Panc1 (cell line): ENCODE measurements around the gene MICAL2. TPM values are rescaled to one million over a fixed set of nuclear protein-coding genes. Genes with fewer than 3 reads are reported as not detected.

Experiments used
- ATAC-seq: fragments of 200-7000 bp; cut with Tn5 transposase; 2 replicates; pipeline ENCODE4 v1.9.1; 2020; ENCODE audit warnings: mild to moderate bottlenecking, moderate library complexity
- BruUV-seq: library from RNA; stranded (reverse); fragments of 400-500 nt; replicated peaks from 2 replicates; lab custom pipeline; 2021; lab: Mats Ljungman, UMichigan
- CTCF ChIA-PET: fragments of 300-600 bp; sonication (Branson Sonifier 250); formaldehyde crosslinking; loops from one replicate; lab custom pipeline; 2022; ENCODE audit warnings: antibody characterized with exemption; lab: Charles Lee
- POLR2A ChIA-PET: fragments of 300-600 bp; sonication (Branson Sonifier 250); formaldehyde crosslinking; loops from one replicate; lab custom pipeline; 2022; ENCODE audit warnings: antibody characterized with exemption; lab: Charles Lee
- DNase-seq: peaks from one replicate; pipeline ENCODE4 v3.0.0-alpha.2; 2010; ENCODE audit warnings: low read depth, low spot score
- H3K27ac ChIP-seq: 2 replicates; pipeline ENCODE4 v1.5.1; 2011; ENCODE audit warnings: mild to moderate bottlenecking, low read length, inconsistent platforms
- H3K27me3 ChIP-seq: fragments of 200-500 bp; sonication (Bioruptor generic); 2 replicates; pipeline ENCODE4 v1.6.0; 2014; ENCODE audit warnings: low read length, inconsistent platforms; ENCODE audit not compliant: control insufficient read depth, insufficient read depth
- H3K36me3 ChIP-seq: fragments of 200-500 bp; sonication (Bioruptor generic); 2 replicates; pipeline ENCODE4 v1.5.1; 2014; ENCODE audit warnings: inconsistent platforms, mild to moderate bottlenecking, low read length, moderate library complexity; ENCODE audit not compliant: control insufficient read depth, insufficient read depth
- H3K4me1 ChIP-seq: 2 replicates; pipeline ENCODE4 v1.5.1; 2011; ENCODE audit warnings: inconsistent platforms, mild to moderate bottlenecking, low read length, moderate library complexity; ENCODE audit not compliant: control insufficient read depth, insufficient read depth
- H3K4me3 ChIP-seq, 2 experiments: 2 replicates each; pipeline ENCODE4 v1.5.1; 2011 to 2012; ENCODE audit warnings: low read depth in 2 of 2, low read length in 2 of 2, mild to moderate bottlenecking in 2 of 2, inconsistent platforms in 1 of 2, moderate library complexity in 1 of 2
- H3K9me3 ChIP-seq: fragments of 200-500 bp; sonication (Bioruptor generic); 2 replicates; pipeline ENCODE4 v1.5.1; 2014; ENCODE audit warnings: low read depth, mild to moderate bottlenecking, inconsistent platforms, low read length, moderate library complexity; ENCODE audit not compliant: control insufficient read depth, insufficient read depth
- CTCF ChIP-seq: fragments of 450-650 bp; IDR thresholded peaks from 2 replicates; pipeline ENCODE4 v1.5.1; 2017; ENCODE audit warnings: mild to moderate bottlenecking
- POLR2AphosphoS5 ChIP-seq: IDR thresholded peaks from 2 replicates; pipeline ENCODE4 v1.6.1; 2012; ENCODE audit warnings: mild to moderate bottlenecking, low read depth, low read length, moderate library complexity
- REST ChIP-seq, 2 experiments: IDR thresholded peaks; 2 replicates each; pipeline ENCODE4 v1.6.1; 2011 to 2012; ENCODE audit warnings: low read depth in 2 of 2, control low read depth in 1 of 2, low read length in 1 of 2, mild to moderate bottlenecking in 1 of 2, moderate library complexity in 1 of 2; ENCODE audit not compliant: insufficient read depth in 1 of 2
- SIN3A ChIP-seq: IDR thresholded peaks from 2 replicates; pipeline ENCODE4 v1.6.1; 2012; ENCODE audit warnings: low read depth, mild to moderate bottlenecking, low read length, moderate library complexity, borderline replicate concordance; ENCODE audit not compliant: insufficient read depth
- TCF7L2 ChIP-seq: IDR thresholded peaks from 2 replicates; pipeline ENCODE4 v1.6.1; 2011; ENCODE audit warnings: mild to moderate bottlenecking, low read depth, low read length, inconsistent platforms
- in situ Hi-C: cut with HindIII; loops from 2 replicates; pipeline ENCODE4 v1.10.0; 2016; ENCODE audit warnings: low sequenced_read_pairs, low pct_unique_long_range_greater_than_20kb
- intact Hi-C: fragments of 100-400 bp; cut with micrococcal nuclease; formaldehyde crosslinking; loops from one replicate; pipeline ENCODE4 v1.10.0; 2022; ENCODE audit not compliant: unreplicated experiment
- total RNA-seq: library from RNA; stranded (reverse); gene quantifications from one replicate; pipeline ENCODE4 v1.2.1, GENCODE V29; 2021; ENCODE audit not compliant: unreplicated experiment

Gene MICAL2
- total RNA-seq, 1 experiment from 2014 or later = 199 TPM

- peaks cover 32% of the 10 kb centered on the region for H3K4me1 ChIP-seq
- ChIA-PET POLR2A (no interaction called here), CTCF (interaction anchor here (0.8 kb wide), 1 partner anchor 11 kb away, joined by 3 read pairs; no protein-coding TSS in a partner anchor)
- H3K27me3 ChIP-seq = no peaks in the 10 kb centered on the region
- no peak for TF ChIP-seq POLR2AphosphoS5
- no peak for TF ChIP-seq SIN3A
- no peak for TF ChIP-seq TCF7L2
- TF ChIP-seq REST (IDR thresholded peaks at IDR 0.05; ENCODE audit: insufficient read depth in 1 of 2, low read depth in 2 of 2, low read length in 1 of 2) = no peak
- no peak for TF ChIP-seq CTCF
- no TSS peak for BruUV-seq
- no peaks in the 10 kb centered on the region for H3K9me3 ChIP-seq
- no peaks in the 10 kb centered on the region for H3K36me3 ChIP-seq
- intact Hi-C loops = no loop called here
- ATAC-seq (no peak), DNase-seq (no peak)
- in situ Hi-C loops = no loop called here
- no peak overlapping the region for H3K27ac ChIP-seq
- H3K4me3 ChIP-seq = no peak overlapping the region
Measured at GRCh38 chr11:12290477-12290922, 180.1 kb downstream of the MICAL2 start.

GRCh38 chr11:12291313-12291712, 180.9 kb downstream of the MICAL2 start:
- CTCF ChIA-PET = interaction anchor here (0.5 kb wide), 1 partner anchor 235 kb away, joined by 12 read pairs; no protein-coding TSS in a partner anchor
- H3K36me3 ChIP-seq = no peaks in the 10 kb centered on the region
- no peaks in the 10 kb centered on the region for H3K9me3 ChIP-seq
- intact Hi-C loops = no loop called here
- no peak overlapping the region for H3K27ac ChIP-seq
- H3K4me3 ChIP-seq = no peak overlapping the region
- TF ChIP-seq POLR2AphosphoS5 = no peak
- TF ChIP-seq TCF7L2 = no peak
- TF ChIP-seq CTCF = no peak
- TF ChIP-seq REST (IDR thresholded peaks at IDR 0.05; ENCODE audit: insufficient read depth in 1 of 2, low read depth in 2 of 2, low read length in 1 of 2) = no peak
- TF ChIP-seq SIN3A = no peak
- H3K27me3 ChIP-seq = no peaks in the 10 kb centered on the region
- DNase-seq = no peak
- no TSS peak for BruUV-seq
- H3K4me1 ChIP-seq = peaks cover 25% of the 10 kb centered on the region
- POLR2A ChIA-PET = no interaction called here
- in situ Hi-C loops = no loop called here
- no peak for ATAC-seq
